ENCODE measurements around the gene ACBD3. TPM values are rescaled to one million over a fixed set of nuclear protein-coding genes. Genes with fewer than 3 reads are reported as not detected.

Gene ACBD3
- total RNA-seq, result 10 to 100 TPM; 27.0 to 34.3 TPM

DNA sequence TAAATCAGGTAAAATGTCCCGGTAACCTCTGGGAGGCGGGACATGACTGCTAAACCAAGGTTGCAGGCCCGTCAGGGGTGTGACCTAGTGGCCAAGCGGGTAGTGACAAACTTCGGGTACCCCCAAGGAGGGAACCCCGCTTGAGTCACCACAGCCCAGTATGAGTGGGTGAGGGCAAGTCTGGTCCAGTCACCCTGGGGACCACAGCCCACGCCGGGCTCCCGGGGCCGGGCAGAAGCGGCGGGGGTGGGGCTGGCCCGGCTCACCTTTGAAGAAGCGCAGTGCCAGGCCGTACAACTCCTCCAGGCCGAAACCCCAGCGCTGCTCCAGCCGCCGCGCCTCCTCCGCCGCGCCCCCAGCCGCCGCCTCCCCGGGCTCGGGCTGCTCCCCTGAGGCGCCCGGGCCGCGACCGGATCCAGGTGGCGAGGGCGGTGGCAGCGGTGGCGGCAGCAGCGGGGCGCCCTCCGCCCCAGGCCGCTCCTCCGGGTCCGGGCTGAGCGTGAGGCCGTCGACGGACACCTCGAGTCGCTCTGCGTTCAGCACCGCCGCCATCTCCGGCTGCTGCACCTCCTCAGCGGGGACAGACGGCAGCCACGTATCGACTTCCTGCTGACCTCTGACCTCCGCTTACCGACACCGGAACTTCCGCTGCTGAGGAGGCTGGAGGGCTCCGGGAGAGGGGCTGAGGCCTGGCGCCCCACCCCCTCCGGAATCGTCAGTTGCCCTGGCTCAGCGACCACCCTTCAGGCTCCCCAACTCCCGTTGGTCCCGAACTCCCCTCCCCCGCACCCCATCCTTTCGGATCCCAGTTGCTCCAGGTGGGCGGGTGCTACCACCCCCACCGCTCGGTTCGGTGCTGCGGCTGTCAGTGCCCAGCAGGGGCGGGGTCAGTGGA lies at the start of gene ACBD3:
Gene ACBD3 (minus strand): TSS at position 618 of the 895 bp plus-strand sequence. CDS start 66 bp downstream, at position 552.
- TF ChIP-seq, protein P1, sequence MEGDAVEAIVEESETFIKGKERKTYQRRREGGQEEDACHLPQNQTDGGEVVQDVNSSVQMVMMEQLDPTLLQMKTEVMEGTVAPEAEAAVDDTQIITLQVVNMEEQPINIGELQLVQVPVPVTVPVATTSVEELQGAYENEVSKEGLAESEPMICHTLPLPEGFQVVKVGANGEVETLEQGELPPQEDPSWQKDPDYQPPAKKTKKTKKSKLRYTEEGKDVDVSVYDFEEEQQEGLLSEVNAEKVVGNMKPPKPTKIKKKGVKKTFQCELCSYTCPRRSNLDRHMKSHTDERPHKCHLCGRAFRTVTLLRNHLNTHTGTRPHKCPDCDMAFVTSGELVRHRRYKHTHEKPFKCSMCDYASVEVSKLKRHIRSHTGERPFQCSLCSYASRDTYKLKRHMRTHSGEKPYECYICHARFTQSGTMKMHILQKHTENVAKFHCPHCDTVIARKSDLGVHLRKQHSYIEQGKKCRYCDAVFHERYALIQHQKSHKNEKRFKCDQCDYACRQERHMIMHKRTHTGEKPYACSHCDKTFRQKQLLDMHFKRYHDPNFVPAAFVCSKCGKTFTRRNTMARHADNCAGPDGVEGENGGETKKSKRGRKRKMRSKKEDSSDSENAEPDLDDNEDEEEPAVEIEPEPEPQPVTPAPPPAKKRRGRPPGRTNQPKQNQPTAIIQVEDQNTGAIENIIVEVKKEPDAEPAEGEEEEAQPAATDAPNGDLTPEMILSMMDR (IDR thresholded peaks at IDR 0.05), result peak in 4 of 7 experiments; percentile 8 to 36 (median 26)
- TF ChIP-seq POLR2A (IDR thresholded peaks at IDR 0.05), result peak; percentile 78 to 90 (median 86)
- 0% methylated on average over 6 to 43 of the region's 75 CpGs for WGBS, 2 donors
- ATAC-seq (peak; percentile 94), DNase-seq (peak; percentile 83 to 90 (median 88))
- Histone ChIP-seq H3K4me3 (peak within 1 kb of the TSS; percentile 86 to 90), H3K4me1 (peaks cover 44% of the 10 kb centered on the region), H3K9me3 (no peaks in the 10 kb centered on the region), H3K27ac (peak within 1 kb of the TSS; percentile 87 to 99 (median 95)), H3K36me3 (replicated peaks in 1 of 2; ENCODE audit: insufficient read depth in 1 of 2, low read depth in 2 of 2) (no peaks in the 10 kb centered on the region), H3K27me3 (no peaks in the 10 kb centered on the region)
- intact Hi-C loops (cut with DNase I), result no loop called here

DNA sequence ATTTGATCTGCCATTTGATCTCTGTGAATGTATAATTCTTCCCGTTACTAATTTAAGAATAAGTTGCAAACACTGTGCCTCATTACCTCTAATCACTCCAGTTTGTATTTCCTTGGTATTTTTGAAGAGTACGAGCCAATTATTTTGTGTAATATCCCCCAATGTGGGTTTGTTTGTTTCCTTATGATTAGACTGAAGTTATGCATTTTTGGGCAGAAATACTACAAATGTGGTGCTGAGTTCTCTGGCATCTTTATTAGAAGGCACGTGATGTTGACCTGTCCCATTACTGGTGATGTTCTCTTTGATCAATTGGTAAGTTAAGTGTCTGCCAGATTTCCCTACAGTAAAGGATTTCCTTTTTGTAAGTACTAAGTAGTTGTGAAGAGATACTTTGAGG lies 47.3 kb upstream of the ACBD3 start:
- no peak overlapping the region for H3K27ac ChIP-seq
- no peaks in the 10 kb centered on the region for H3K4me1 ChIP-seq
- H3K36me3 ChIP-seq (replicated peaks in 1 of 2; ENCODE audit: insufficient read depth in 1 of 2, low read depth in 2 of 2), result no peaks in the 10 kb centered on the region
- H3K4me3 ChIP-seq, result no peak overlapping the region
- no peaks in the 10 kb centered on the region for H3K27me3 ChIP-seq
- ATAC-seq, result no peak
- 79 to 99% methylated on average over 3 of the region's 3 CpGs for WGBS, 2 donors
- TF ChIP-seq, protein P1 (IDR thresholded peaks at IDR 0.05), result no peak
- TF ChIP-seq POLR2A (IDR thresholded peaks at IDR 0.05), result no peak
- intact Hi-C loops (cut with DNase I), result no loop called here
- no peaks in the 10 kb centered on the region for H3K9me3 ChIP-seq
- no peak for DNase-seq

DNA sequence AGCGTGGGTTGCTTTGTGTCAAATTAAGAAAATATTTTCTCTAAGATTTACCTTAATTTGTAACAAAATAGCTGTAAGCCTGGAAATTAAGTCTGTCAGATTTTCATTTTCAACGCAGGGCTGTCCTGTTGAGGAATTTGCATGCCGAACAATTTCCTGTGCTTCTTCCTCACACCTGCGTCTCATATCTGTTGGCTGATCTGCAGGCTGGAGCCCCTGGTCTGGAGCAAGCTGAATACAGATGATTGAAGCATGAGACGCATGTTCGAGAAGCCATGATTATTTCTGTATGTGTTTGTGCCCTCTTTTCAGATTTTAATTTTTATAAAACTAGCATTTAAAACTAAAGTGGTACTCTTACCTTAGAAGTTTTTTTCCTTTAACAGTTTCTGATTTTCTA lies 46.8 kb upstream of the ACBD3 start:
- no peaks in the 10 kb centered on the region for H3K27me3 ChIP-seq
- no peaks in the 10 kb centered on the region for H3K36me3 ChIP-seq (replicated peaks in 1 of 2; ENCODE audit: insufficient read depth in 1 of 2, low read depth in 2 of 2)
- TF ChIP-seq, protein P1 (IDR thresholded peaks at IDR 0.05), result no peak
- TF ChIP-seq POLR2A (IDR thresholded peaks at IDR 0.05), result no peak
- no peaks in the 10 kb centered on the region for H3K9me3 ChIP-seq
- no peak overlapping the region for H3K4me3 ChIP-seq
- WGBS, 2 donors, result 80 to 89% methylated on average over 6 of the region's 6 CpGs
- no peak overlapping the region for H3K27ac ChIP-seq
- intact Hi-C loops (cut with DNase I), result no loop called here
- DNase-seq (no peak), ATAC-seq (no peak)
- no peaks in the 10 kb centered on the region for H3K4me1 ChIP-seq

DNA sequence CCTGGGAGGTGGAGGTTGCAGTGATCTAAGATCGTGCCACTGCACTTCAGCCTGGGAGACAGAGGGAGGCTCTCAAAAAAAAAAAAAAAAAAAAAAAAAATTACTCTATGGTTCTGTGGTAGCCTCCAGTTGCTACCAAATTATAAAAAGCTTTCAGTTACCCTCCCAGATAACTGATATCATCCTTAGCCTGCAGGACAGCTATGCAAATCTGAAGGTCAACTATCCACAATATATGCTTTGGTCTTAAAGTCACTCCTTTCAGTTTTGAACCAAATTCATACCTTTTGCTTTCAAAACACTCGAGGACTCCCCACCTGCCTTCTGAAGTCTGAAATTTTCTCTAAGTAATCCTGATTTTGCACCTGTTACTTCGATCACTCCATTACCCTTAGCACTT lies 40.1 kb upstream of the ACBD3 start:
- peaks cover 9% of the 10 kb centered on the region for H3K4me1 ChIP-seq
- ATAC-seq, result no peak
- WGBS, 2 donors, result 85 to 93% methylated on average over 3 of the region's 3 CpGs
- no peak for DNase-seq
- peaks cover 0 to 11% of the 10 kb centered on the region in 2 donors for H3K27me3 ChIP-seq
- intact Hi-C loops (cut with DNase I), result no loop called here
- no peak overlapping the region for H3K27ac ChIP-seq
- H3K36me3 ChIP-seq (replicated peaks in 1 of 2; ENCODE audit: insufficient read depth in 1 of 2, low read depth in 2 of 2), result no peaks in the 10 kb centered on the region
- no peaks in the 10 kb centered on the region for H3K9me3 ChIP-seq
- H3K4me3 ChIP-seq, result no peak overlapping the region
- TF ChIP-seq, protein P1 (IDR thresholded peaks at IDR 0.05), result no peak
- no peak for TF ChIP-seq POLR2A (IDR thresholded peaks at IDR 0.05)

Data from body of pancreas (tissue), 4 donors.